Skeletal muscle cell (primary cell): ENCODE results near the gene RAD51B.

Source experiments
- DNase-seq: peaks from one replicate; pipeline ENCODE4 v3.0.0-alpha.2; 2010; ENCODE audit warnings: low read depth
- H3K4me3 ChIP-seq: 2 replicates; pipeline ENCODE4 v1.5.1; 2011; ENCODE audit warnings: low read depth, mild to moderate bottlenecking, control low read depth, low read length, moderate library complexity

Gene RAD51B

DNA sequence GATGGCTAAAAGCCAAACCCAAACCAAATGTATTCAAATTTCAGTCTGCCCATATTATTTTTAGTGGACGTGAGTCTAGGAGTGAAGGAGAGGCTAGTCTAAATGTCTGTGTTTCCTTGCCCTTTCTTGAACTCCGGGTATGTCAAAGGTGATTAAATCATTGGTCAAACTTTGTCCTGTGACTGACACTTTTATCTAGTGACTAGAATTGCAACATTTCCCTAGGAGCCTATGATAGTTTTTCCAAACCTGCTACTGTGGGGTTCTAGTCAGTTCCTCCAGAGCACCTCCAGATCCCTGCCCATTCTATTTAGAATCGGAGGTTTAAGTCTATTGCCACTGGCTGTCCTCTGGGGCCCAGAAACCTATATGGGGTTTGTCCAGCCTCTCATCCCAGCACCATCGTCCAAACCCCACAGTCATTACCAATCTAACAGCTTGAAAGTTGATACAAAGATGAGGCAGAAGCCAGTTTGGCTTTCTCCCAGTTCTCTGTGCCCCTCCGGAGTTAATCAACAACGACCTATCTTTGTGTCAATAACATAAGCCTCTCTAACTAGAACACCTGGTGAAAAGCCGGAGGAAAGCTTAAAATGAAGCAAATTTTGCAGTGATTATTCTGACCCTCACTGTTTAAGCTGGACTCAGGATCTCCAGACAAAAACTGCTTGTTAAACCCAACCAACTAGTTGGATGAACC lies 666.6 kb downstream of the RAD51B start:
- no peak for DNase-seq
- H3K4me3 ChIP-seq: no peak overlapping the region

DNA sequence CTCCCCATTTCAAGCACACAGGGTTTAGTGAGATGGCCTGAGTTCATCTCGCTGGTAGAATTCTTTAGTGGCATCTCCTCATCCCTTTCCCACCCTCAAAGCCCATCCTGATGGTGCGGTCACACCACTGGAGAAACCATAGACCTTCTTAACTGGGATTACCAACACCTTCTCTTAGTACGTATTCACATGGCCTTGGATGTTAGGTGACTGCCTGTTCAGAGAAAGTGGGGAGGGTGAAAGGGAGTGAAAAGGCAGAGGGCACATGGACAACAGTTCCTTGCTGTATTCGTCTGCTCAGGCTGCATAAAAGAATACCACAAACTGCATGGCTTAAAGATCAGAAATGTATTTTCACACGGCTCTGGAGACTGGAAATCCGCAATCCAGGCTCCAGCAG lies 667.2 kb downstream of the RAD51B start:
- no peak overlapping the region for H3K4me3 ChIP-seq
- DNase-seq: no peak

DNA sequence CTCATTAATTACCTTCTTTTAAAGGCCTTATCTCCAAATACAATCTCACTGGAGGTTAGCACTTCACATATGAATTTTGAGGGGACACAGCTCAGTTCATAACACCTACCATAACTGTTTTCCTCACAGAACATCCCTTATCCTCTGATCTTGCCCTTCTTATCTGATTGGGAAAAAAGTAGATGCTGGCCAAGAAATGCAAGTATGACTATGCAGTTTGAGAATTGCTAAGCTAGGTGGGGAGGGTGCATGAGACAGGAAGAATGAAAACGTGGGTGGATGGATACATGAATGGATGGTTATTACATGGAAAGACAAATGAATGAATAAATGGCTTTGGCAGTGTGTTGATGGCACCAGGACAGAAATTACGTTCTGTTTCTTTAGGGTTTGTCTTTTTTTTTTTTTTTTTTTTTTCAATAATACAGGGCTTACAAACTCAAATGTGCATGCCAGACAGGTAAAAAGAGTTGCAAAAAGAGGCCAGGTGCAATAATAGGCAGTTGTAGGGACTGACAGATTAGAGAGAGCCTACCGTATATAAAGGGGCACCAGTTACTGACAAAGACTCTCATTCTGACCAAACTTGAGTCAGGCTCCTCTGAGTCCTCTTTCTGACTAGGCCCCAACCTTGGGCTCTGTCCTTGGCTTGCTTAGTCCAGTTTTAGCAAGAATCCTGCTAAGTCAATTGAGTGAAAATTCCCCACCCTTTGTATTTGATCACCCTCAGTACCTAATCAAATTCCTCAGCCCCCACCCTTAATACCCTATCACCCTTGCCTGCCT lies 668.4 kb downstream of the RAD51B start:
- no peak overlapping the region for H3K4me3 ChIP-seq
- no peak for DNase-seq

DNA sequence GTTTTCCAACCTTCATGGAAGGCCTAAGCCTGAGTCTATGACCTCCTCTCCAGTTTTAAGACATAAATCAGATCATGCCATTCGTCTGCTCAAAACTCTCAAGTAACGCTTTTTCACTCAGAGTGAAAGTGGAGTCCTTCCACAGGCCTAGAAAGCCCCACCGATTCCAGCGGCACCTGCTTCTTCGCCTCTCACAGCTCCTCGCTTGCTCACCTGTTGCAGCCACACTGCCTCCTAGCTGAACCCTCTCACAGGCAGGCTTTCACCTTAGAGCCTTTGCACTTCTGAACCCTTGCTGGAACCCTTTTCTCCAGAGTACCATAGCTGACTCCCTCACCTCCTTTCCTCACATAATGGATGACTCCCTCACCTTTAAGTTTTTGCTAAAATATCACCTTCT lies 672.2 kb downstream of the RAD51B start:
- no peak for DNase-seq
- H3K4me3 ChIP-seq: no peak overlapping the region

DNA sequence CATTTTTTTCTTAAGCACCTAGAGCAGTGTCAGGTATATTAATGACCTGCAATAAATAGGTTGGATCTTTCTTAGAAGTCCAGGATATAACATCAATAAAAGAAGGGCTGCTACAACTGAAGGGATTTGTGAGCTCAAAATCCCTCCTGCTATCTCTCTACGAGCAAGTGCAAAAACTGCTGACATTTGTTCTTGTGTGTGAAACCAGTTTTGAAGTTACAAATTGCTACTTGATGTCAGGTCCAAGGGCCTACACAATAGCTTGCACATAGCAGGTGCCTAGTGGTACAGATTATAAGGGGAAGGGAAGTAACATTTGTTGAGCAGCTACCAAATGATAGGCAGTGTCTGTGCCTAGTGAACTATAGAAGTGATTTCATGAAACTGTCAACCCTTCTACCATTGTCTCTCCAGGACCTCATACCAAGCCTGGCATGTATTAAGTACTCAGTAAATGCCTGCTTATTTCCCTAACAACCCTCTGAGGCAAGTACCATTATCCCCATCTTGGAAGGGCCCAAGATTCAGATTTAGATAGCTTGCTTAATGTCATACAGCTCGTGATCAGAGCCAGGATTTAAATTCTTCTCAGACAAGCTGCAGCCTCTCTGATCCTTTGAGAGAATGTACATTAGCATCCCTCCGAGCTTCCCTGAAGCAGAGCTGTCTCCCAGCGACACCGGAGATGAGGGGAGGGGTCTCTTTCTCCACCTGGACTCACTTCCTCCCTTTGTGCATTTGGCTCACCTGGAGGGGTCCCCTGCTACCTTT lies 673.0 kb downstream of the RAD51B start:
- DNase-seq: no peak
- H3K4me3 ChIP-seq: no peak overlapping the region

DNA sequence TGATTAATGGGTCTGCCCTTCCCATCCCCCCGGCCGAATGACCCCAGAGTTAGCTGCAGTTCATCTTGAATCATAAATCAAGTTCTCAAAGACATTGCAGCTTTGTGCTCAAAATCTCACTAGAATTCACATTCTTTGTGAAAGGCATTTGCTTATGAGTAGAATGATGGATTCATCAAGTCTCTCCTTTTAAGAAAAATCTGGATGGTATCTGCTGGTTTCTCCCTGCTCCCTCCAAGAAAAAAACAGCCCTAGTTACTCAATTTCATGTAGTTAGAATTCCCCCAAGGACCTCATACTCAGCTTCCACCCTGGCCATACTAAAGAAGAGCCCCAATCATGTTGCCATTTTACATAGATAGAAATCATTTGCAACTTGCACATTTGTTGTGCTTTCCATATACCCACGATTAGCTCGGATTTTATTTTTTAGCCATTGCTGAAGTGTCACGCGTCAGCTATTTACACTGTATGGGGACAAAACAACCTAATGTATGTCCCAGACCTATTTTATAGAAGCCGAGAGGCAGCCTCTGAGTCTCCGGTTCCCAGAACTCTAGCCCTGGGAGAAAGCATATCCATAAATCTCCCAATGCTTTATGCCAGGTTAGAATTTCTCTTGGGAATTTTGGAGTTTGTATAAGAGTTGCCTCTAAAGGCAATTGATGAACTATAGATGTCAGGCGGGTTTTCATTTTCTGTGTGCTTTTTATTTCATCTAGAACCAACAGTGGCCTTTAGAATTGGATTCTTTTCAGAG lies 673.8 kb downstream of the RAD51B start:
- no peak overlapping the region for H3K4me3 ChIP-seq
- DNase-seq: no peak

DNA sequence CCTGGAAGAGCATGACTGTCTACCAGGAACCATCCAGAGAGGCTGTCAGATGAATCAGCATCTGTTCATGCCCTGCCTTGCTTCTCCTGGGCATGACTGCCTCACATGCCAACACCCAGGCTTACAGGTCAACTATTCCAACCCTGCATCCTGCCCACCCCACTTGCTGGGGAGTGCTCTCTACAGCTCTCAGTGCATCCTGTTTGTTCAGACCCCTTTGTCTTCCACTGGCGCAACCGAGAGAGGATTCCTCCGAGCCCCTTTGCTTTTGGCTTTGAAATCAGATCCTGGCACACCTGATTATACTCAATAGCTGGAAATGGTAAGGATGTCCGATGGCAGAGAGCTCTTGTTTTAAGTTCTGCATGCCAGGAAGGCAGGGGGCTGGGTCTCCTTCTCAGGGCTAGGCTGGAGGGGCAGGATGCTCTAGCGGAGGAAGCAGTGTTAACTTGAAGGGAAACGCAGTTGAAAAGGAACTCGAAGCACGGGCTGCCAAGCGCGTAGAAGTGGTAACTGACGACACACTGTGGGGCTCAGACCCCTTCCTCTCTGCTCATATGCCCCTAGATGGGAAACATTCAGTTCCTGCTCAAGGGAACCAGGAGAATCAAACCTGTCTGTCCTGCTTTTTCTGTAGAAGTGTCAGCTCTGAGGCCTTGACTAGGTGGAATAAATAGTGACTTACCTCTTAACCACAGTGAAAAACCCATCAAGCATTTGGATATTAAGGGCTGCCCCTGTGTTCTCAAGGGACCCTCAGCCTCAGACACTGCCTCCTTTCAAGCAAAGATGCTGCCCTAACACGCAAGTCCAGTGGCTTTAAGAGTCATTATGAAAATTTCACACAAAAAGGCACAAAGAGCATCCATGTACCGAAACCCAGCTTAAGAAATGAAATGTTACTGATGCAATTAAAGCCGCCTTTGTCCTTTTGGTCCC lies 675.8 kb downstream of the RAD51B start:
- H3K4me3 ChIP-seq: no peak overlapping the region
- DNase-seq: no peak

DNA sequence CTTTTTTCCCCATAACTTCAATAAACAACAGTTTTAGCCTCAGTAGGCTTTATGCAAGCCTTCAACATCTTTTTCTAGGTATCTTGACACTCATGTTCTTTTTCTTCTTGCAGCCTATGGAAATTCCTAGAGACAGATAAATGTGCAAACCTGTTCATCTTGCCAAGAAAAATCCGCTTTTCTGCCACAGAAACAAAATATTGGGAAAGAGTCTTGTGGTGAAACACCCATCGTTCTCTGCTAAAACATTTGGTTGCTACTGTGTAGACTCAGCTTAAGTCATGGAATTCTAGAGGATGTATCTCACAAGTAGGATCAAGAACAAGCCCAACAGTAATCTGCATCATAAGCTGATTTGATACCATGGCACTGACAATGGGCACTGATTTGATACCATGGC lies 677.4 kb downstream of the RAD51B start:
- no peak overlapping the region for H3K4me3 ChIP-seq
- DNase-seq: peak; percentile 51

DNA sequence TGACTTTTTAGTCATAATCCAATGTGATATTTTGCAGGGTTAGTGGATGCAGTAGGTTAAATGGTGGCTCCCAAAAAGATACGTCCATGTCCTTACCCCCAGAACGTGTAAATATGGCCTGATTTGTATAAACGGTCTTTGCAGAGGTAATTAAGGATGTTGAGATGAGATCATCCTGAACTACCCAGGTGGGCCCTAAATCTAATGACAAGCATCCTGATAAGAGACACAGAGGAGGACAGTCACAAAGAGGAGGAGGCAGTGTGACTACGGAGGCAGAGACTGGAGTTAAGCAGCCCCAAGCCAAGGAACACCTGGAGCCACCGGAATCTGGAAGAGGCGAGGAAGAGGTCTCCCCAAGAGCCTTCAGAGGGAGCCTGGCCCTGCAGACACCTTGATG lies 679.9 kb downstream of the RAD51B start:
- no peak for DNase-seq
- H3K4me3 ChIP-seq: no peak overlapping the region

DNA sequence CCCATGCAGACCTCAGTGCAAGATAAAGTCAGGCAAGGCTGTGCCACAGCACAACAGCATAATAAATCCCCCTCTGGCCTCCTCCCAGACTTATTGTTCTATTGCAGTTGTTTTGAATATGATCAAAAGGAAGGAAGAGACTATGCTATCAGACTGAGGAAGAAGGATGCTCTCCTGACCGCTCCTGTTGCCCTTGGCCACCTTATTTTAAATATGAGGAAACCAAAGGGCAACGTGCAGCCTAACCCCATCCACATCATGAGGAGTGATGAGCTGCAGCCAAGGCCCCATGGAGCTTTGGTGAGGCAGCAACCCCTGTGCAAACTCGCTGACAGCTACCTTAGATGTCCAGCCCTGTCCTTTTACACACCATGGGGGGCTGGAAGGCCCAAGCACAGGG lies 681.6 kb downstream of the RAD51B start:
- DNase-seq: no peak
- no peak overlapping the region for H3K4me3 ChIP-seq

DNA sequence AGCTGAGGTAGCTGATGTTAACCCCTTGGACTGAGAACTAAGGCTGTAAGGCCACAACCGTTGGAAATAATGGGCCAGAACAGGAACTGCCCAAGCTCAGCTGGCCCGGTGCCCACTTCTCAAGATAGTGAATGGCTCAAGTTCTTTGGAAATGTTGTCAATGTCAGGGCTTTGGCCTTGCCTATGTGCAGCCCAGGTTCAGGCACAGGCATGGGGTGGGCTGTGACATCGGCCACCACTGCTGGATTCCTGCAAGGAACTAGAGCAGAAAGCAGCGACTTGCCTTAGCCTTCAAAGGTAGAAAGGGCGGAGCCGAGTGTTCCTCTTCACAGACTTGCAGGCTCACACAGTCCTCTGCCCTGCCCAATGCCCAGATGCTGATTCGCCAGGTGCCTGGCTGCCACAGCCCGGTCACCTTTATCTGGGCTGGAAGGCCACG lies 682.1 kb downstream of the RAD51B start:
- no peak for DNase-seq
- no peak overlapping the region for H3K4me3 ChIP-seq

DNA sequence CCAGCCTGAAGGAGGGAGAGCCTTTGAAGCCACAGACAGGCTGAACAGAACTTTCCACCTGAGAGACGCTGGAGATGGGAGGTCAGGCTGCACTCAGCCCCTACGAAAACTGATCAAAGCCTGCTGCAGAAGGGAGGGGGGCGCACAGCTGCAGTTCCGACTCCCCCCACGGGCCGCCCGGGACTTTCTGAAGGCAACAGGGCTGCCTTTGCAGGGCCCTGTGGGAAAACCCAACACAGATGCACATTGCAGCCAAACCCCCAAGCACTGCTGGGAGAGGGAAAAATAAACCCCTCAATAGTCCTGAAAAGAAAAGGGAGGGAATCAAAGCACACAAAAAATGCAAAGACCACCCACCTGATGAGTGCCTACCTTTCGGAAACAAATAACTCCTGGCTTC lies 682.7 kb downstream of the RAD51B start:
- no peak for DNase-seq

DNA sequence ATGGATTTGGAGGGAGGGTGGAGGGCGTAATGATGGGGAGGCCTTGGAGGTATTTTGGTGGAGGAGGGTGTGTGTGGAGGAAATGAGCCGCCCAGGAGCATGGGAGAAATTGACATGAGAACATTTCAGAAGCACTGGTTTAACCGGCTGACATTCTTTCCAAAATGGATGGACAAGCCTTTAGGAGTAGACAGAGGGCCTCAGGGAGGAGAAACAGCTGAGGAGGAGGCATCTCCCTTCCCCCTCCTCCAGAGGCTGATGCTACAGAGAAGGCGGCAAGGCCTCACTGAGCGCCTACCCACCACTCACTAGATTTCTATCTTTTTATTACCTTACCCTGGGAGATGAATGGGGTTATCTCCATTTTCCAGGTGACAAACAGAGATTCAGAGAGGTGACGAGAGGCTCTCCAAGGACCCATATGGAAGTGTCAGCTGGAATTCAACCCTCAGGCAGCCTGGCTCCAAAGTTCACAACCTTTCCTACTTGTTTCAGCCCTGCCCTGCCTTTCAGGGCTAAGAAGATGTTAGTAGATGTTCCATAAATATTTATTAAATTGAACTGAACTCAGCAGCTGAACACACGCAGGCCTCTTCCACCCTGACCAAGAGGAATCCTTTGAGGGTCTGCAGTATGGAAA lies 683.7 kb downstream of the RAD51B start:
- no peak overlapping the region for H3K4me3 ChIP-seq
- DNase-seq: no peak

More for the DNA sequence above, 682.7 kb downstream of the RAD51B start:
- no peak overlapping the region for H3K4me3 ChIP-seq

DNA sequence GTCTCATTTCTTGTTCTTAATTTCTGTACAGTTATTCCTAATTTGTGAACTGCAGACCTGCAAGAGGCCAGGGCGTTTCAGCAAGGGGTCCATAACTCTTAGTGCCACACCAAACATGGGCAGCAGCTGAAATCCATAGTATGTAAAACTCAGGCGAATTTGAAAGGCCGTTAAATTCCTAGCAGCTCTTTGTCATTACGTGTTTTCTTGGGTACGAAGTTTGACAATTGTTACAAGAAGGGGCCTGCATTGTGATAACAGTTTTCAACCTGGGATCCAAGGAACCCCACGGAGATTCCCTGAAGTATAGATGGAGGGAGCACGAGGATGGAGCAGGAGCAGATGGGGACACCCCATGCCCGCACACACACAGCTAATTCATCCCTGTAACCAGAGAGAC lies 685.3 kb downstream of the RAD51B start:
- no peak for DNase-seq
- H3K4me3 ChIP-seq: no peak overlapping the region

DNA sequence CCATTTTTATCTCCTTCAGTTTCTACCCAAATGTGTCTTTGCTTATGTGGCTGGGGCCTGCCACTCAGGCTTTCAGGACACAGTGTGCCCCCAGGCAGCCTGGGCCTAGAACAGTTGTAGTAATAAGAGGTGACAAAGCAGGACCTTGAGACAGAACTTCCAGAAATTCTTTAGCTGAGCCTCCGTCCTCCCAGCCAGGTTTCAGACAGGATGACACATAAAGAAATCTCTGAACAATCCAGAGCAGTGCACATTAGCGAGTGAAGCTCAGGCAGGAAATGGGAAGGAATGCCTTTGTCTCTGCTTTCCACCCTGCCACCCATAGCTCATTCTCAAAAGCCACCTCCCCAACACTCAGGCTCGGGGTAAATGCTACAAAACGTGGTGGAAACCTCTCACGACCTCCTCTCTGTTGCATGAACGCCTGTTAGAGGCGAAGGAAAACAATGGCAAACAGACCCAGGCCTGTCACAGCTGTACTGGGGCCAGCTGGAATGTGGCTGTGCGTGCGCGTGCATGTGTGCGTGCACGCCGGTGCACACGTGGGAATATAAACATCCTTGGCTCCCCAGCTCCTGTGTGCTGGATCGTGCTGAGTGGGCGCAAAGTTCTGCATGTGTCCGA lies 686.6 kb downstream of the RAD51B start:
- no peak for DNase-seq
- no peak overlapping the region for H3K4me3 ChIP-seq

DNA sequence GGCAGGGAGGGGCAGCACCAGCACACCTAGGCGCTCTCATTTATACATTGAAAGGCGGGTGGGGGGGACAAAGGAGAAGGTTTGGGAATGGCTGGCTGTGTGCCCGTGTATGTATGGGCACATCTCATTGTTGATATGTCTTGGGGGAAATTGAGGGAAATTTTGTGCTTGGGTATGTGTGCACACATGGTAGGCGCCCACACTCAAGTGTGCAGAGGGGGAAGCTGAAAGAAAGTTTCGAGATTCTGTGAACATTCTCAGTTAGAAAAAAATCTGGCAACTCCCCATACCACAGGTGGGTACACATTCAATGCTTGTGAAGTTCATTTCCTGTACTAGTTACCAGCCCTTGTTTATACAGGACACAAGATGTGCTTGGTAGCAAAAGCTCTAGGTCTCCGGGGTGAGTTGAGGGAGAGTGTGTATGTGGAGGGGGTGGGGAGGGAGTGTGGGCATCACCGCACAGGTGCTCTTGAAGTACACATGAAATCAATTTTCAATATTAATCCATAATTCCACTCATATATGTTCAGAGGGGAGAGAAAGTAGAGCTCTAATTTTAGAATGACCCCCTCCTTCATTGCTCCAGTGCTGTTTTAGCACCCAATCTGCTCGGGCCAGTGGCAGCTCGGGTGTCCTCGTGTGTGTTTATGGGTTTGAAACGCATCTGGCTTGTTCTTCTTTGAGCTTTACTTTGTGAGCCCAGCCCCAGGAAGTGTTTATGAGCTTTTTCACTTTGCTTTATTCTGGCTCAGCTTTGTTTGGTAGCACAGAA lies 687.3 kb downstream of the RAD51B start:
- H3K4me3 ChIP-seq: no peak overlapping the region
- no peak for DNase-seq

DNA sequence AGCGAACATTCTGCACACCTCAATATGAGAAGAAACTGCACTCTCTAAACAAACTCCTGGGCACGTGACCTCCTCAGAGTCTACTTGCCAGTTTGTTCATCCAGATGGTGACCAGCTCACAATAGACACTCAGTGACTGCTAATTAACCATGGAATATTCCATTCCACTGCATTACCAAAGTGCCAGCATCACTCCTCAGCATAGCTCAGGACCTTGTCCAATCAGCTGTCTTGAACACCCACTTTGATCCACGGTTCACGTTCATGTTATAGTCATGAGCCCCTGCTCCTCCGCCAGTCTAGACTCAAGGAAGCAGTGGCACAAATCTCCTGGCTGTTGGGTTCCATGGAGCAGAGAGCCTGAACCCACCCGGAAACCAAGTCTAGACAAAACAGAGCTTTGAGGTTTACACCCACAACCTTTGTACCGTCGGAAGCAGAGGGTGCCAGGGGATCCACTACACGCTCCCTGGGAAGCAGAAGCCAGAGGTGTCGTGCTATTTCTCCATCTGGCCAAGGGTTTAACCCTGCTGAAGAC lies 688.0 kb downstream of the RAD51B start:
- no peak for DNase-seq
- no peak overlapping the region for H3K4me3 ChIP-seq
